Stomach (tissue), 9 donors: ENCODE results near the gene CTSA. TPM values are rescaled to one million over a fixed set of nuclear protein-coding genes. Genes with fewer than 3 reads are reported as not detected.

ENCODE experiments used
- DNase-seq, 2 donors: peaks; one replicate each; pipeline versions ENCODE4 v3.0.0 to v3.0.0-alpha.2; 2013 to 2019
- H3K27ac ChIP-seq, 5 donors: fragments of 200-600 bp in 4 of 5; sonication (generic) in 4 of 5; one replicate each; pipeline ENCODE4 v1.5.1; 2013 to 2019; ENCODE audit warnings: mild to moderate bottlenecking in 1 of 5, moderate library complexity in 1 of 5
- H3K27me3 ChIP-seq, 3 donors: fragments of 200-600 bp; sonication (generic); one replicate each; pipeline ENCODE4 v1.5.1; 2017 to 2019; ENCODE audit warnings: mixed run types in 1 of 3
- H3K36me3 ChIP-seq, 4 donors: fragments of 200-600 bp; sonication (generic); 1 replicate in 3 of 4; 2 replicates in 1 of 4; pipeline ENCODE4 v1.5.1; 2016 to 2019
- H3K4me1 ChIP-seq, 4 donors: fragments of 200-600 bp; sonication (generic); one replicate each; pipeline ENCODE4 v1.5.1; 2016 to 2019
- H3K4me3 ChIP-seq, 4 donors: fragments of 200-600 bp; sonication (generic) in 3 of 4; one replicate each; pipeline ENCODE4 v1.5.1; 2016 to 2019; ENCODE audit warnings: mild to moderate bottlenecking in 1 of 4
- H3K9me3 ChIP-seq, 4 donors: fragments of 200-600 bp; sonication (generic); one replicate each; pipeline ENCODE4 v1.5.1; 2016 to 2019
- EP300 ChIP-seq: sonication (generic); formaldehyde crosslinking; IDR thresholded peaks from one replicate; pipeline ENCODE4 v1.6.1; 2017; ENCODE audit warnings: antibody characterized with exemption
- POLR2A ChIP-seq, 4 donors: fragments of 450-650 bp; IDR thresholded peaks; one replicate each; pipeline ENCODE4 v1.6.1; 2016; ENCODE audit warnings: antibody characterized with exemption in 4 of 4, control low read depth in 2 of 4, mild to moderate bottlenecking in 1 of 4, moderate library complexity in 1 of 4
- POLR2AphosphoS5 ChIP-seq, 3 donors: sonication (generic); formaldehyde crosslinking; IDR thresholded peaks; one replicate each; pipeline ENCODE4 v1.6.1; 2016; ENCODE audit warnings: antibody characterized with exemption in 3 of 3
- WGBS, 5 donors: extraction: QIAGEN DNeasy Blood & Tissue Kit in 3 of 5; methylation state at CpG; one replicate each; pipeline versions ENCODE4 v1.1.5 to v1.1.7; 2013 to 2018; 5-methylcytosine and 5-hydroxymethylcytosine counted together
- intact Hi-C: fragments of 100-400 bp; cut with DNase I; formaldehyde crosslinking; loops from one replicate; pipeline ENCODE4 v1.15.1; 2023; ENCODE audit warnings: low total_unique reads
- polyA plus RNA-seq, 3 donors: library from polyadenylated mRNA; stranded (reverse); fragments of 200-250 nt; gene quantifications; one replicate each; pipeline ENCODE4 v1.2.3, GENCODE V29; 2013
- total RNA-seq, 5 donors: library from RNA; depleted of rRNA; stranded (reverse); fragments of >200 nt; gene quantifications; one replicate each; pipeline versions ENCODE4 v1.1.0 to v1.2.3, GENCODE V29; 2014 to 2016
- TF ChIP-seq, protein P1 (sequence below), 7 experiments: fragments of 450-650 bp in 4 of 7; fragments of 200-600 bp in 3 of 7; sonication (generic) in 3 of 7; IDR thresholded peaks; one replicate each; pipeline ENCODE4 v1.5.1; 2016 to 2019; ENCODE audit warnings: antibody characterized with exemption in 7 of 7, control low read depth in 2 of 7, mild to moderate bottlenecking in 1 of 7
- donor health status: healthy with polysubstance abuse.
- donor health status: Bipolar disorder and iron deficiency.
- donor health status: healthy.

CTSA gene
- total and polyA plus RNA-seq, 8 donors, result 29.9 to 292 (median 68.7) TPM

DNA sequence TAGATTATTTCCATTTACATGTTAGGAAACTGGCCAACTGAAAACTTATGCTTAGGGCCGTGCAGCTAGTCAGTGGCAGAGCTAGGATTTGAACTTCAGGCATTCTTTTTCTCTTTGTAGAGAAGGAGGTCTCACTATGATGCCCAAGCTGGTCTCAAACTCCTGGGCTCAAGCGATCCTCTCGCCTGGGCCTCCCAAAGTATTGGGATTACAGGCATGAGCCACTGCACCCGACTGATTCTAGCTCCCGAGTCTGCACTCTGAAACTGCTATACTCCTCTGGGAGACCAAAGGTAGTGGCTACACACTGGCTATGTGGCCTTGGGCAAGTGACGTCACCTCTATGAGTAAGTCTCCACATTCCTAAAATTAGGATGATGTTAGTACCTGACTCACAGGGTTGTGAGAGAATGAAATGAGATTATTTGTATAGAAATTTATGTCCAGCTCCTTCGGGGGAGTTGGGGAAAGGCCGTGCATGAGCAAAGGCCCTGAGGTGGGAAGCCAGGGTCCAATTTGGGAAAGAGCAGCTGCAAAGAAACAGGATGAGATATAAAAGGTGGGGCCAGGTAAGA, 14.5 kb downstream of the CTSA start:
- Histone ChIP-seq H3K27me3 (no peaks in the 10 kb centered on the region), H3K36me3 (peaks cover 3 to 65% (median 55%) of the 10 kb centered on the region in 4 donors), H3K27ac (no peak overlapping the region), H3K4me1 (peaks cover 0 to 10% (median 5%) of the 10 kb centered on the region in 4 donors), H3K4me3 (no peak overlapping the region), H3K9me3 (no peaks in the 10 kb centered on the region)
- TF ChIP-seq POLR2AphosphoS5 (IDR thresholded peaks at IDR 0.05), result no peak
- TF ChIP-seq POLR2A (IDR thresholded peaks at IDR 0.05), result no peak
- TF ChIP-seq, protein P1, sequence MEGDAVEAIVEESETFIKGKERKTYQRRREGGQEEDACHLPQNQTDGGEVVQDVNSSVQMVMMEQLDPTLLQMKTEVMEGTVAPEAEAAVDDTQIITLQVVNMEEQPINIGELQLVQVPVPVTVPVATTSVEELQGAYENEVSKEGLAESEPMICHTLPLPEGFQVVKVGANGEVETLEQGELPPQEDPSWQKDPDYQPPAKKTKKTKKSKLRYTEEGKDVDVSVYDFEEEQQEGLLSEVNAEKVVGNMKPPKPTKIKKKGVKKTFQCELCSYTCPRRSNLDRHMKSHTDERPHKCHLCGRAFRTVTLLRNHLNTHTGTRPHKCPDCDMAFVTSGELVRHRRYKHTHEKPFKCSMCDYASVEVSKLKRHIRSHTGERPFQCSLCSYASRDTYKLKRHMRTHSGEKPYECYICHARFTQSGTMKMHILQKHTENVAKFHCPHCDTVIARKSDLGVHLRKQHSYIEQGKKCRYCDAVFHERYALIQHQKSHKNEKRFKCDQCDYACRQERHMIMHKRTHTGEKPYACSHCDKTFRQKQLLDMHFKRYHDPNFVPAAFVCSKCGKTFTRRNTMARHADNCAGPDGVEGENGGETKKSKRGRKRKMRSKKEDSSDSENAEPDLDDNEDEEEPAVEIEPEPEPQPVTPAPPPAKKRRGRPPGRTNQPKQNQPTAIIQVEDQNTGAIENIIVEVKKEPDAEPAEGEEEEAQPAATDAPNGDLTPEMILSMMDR (IDR thresholded peaks at IDR 0.05), result no peak
- no peak for TF ChIP-seq EP300
- DNase-seq, result no peak
- WGBS, 5 donors, result 86 to 91% (median 88%) methylated on average over 8 of the region's 8 CpGs
- intact Hi-C loops, result no loop called here

DNA sequence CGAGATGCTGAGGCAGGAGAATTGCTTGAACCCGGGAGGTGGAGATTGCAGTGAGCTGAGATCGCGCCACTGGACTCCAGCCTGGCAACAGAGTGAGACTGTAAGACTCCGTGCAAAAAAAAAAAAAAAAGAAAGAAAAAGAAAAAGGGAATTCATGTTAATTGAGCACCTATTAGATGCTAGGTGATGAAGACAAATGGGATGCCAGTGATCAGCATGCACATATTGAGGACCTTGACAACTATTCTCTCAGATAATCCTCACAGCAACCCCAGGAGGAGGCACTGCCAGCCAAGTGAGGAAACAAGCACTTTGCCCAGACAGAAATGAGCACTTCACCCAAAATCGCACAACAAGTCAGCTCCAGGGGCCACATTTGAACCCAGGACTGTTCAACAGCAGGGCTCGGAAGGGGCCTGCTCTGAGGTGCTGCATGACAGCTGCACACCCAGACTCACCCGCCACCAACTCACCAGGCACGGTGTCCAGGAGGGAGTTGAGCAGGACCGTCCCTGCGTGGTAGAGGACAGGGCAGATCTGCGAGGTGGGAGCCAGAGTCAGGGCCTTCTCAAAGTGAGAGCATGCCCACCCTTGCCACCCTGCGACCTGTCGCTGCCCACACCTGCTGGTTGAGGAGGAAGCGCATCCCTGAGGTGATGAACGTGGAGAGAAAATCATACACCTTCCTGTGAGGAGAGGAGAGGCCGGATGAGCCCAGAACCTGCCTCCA, 16.2 kb downstream of the CTSA start:
- peaks cover 0 to 48% (median 38%) of the 10 kb centered on the region in 4 donors for H3K36me3 ChIP-seq
- H3K27me3 ChIP-seq, result peaks cover 0 to 7% (median 0%) of the 10 kb centered on the region in 3 donors
- 91 to 94% (median 93%) methylated on average over 17 of the region's 17 CpGs for WGBS, 5 donors
- no peak for DNase-seq
- TF ChIP-seq POLR2AphosphoS5 (IDR thresholded peaks at IDR 0.05), result no peak
- no peak for TF ChIP-seq POLR2A (IDR thresholded peaks at IDR 0.05)
- TF ChIP-seq EP300, result no peak
- H3K4me1 ChIP-seq, result peaks cover 13 to 24% (median 19%) of the 10 kb centered on the region in 4 donors
- H3K4me3 ChIP-seq, result no peak overlapping the region
- intact Hi-C loops, result no loop called here
- H3K27ac ChIP-seq, result no peak overlapping the region
- no peaks in the 10 kb centered on the region for H3K9me3 ChIP-seq

DNA sequence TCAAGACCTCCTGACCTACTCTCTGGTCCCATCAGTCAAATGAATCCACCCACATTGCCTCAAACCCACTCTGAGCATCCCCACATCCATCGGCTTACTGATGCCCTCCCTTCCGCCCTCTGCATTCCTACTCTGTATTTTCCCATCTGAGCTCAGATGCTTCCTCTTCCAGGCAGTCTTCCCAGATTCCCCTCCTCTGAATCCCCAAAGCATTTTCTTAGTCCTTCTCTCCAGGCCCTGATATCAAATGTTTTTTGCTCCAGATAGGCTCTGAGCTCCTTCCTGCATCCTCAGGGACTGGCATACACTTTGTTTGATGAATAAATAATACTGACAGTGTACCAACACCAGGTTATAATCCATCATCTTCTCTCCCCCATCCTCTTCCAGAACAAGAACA, 16.9 kb downstream of the CTSA start:
- Histone ChIP-seq H3K27me3 (peaks cover 0 to 11% (median 0%) of the 10 kb centered on the region in 3 donors), H3K4me3 (no peak overlapping the region), H3K4me1 (peaks cover 13 to 31% (median 24%) of the 10 kb centered on the region in 4 donors), H3K36me3 (peaks cover 0 to 47% (median 34%) of the 10 kb centered on the region in 4 donors), H3K9me3 (no peaks in the 10 kb centered on the region), H3K27ac (no peak overlapping the region)
- WGBS, 5 donors, result 93 to 100% (median 98%) methylated on average over 2 of the region's 2 CpGs
- no peak for DNase-seq
- TF ChIP-seq EP300 (no peak), POLR2A (IDR thresholded peaks at IDR 0.05) (no peak), POLR2AphosphoS5 (IDR thresholded peaks at IDR 0.05) (no peak)
- TF ChIP-seq, protein P1 (IDR thresholded peaks at IDR 0.05), result no peak
- intact Hi-C loops, result no loop called here

DNA sequence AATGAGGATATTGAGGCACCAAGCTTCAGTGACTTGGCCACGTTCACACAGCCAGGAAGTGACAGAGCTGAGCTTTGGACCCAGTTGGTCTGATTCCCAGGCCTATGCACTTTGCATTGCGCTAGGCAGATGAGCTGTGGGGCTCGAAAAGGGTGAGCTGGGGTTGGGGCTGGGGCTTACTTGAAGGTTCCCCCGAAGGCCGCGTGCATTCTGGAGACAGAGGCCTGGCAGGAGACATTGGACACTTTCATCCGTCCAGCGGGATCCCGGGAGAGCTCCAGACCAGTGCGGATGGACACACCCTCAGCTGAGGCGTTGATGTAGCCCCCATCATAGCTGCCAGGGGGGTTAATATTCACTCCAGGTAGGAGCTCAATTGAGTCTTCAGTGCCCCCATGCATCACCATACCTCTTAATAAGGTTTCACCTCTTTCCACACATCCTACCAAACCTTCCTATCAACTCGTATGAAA, 18.2 kb downstream of the CTSA start:
- no peak for TF ChIP-seq POLR2AphosphoS5 (IDR thresholded peaks at IDR 0.05)
- Histone ChIP-seq H3K4me3 (peak overlapping the region in 2 of 4 donors; percentile 56 to 61), H3K9me3 (no peaks in the 10 kb centered on the region), H3K27me3 (peaks cover 0 to 11% (median 0%) of the 10 kb centered on the region in 3 donors), H3K4me1 (peaks cover 13 to 43% (median 24%) of the 10 kb centered on the region in 4 donors), H3K27ac (peak overlapping the region in 2 of 5 donors; percentile 63 to 85), H3K36me3 (peaks cover 0 to 39% (median 26%) of the 10 kb centered on the region in 4 donors)
- no peak for DNase-seq
- intact Hi-C loops, result no loop called here
- WGBS, 5 donors, result 88 to 93% (median 89%) methylated on average over 12 of the region's 12 CpGs

DNA sequence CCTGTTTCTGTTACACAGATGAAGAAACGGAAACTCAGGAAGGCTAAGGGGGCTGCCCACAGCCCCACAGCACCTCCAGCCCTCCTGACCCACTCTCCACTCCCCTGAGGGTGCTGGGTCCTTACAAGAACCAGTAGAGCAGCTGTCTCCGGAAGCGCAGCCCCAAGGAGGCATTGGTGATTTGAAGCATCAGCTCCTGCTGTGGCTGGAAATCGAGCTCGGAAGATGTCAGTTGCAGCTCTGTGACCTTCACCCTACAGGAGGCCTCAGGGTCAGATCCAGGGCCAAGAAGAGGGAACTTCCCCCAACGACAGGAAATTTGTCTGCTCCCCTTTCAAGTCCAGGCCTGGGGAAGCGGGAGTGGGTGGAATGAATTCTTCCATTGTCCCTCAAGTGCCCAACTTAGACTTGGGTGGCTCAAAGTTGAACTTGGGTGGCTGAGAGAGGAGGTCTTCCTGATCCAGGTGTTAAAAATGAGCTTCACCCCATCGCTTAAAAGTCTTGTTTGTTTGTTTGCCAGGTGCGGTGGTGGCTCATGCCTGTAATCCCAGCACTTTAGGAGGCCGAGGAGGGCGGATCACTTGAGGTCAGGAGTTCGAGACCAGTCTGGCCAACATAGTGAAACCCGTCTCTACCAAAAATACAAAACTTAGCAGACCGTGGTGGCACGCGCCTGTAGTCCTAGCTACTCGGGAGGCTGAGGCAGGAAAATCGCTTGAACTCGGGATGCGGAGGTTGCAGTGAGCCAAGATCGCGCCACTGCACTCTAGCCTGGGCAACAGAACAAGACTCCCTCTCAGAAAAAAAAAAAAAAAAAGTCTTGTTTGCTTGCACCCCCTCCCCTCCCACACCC, 18.9 kb downstream of the CTSA start:
- Histone ChIP-seq H3K27ac (peak overlapping the region in 4 of 5 donors; percentile 63 to 88 (median 86)), H3K4me3 (peak overlapping the region in 3 of 4 donors; percentile 56 to 61 (median 60)), H3K36me3 (peaks cover 0 to 32% (median 20%) of the 10 kb centered on the region in 4 donors), H3K27me3 (peaks cover 0 to 11% (median 0%) of the 10 kb centered on the region in 3 donors), H3K4me1 (peaks cover 13 to 49% (median 25%) of the 10 kb centered on the region in 4 donors), H3K9me3 (no peaks in the 10 kb centered on the region)
- TF ChIP-seq, protein P1 (IDR thresholded peaks at IDR 0.05), result no peak
- intact Hi-C loops, result no loop called here
- WGBS, 5 donors, result 77 to 80% (median 79%) methylated on average over 19 to 22 of the region's 22 CpGs
- no peak for DNase-seq
